Stimulated activated CD8-positive, alpha-beta memory T cell treated with anti-CD3 and anti-CD28 coated beads, Interleukin-2, amount 100 ng/mL, for 1 hour (primary cell): ENCODE results near the gene SEC31B.
A peak's percentile ranks its signal among the peaks of the same experiment; 100 is the strongest.

ENCODE experiments used
- DNase-seq, 2 donors: peaks; one replicate each; pipeline ENCODE4 v3.0.0-alpha.2; 2020; ENCODE audit warnings: low read depth in 2 of 2

The SEC31B gene

GRCh38 chr10:100502926-100503494 is 16.7 kb downstream of the SEC31B start:
- DNase-seq: no peak

- no peak for DNase-seq
Measured at GRCh38 chr10:100501423-100501822, 18.2 kb downstream of the SEC31B start.

GRCh38 chr10:100498059-100498458 is 21.6 kb downstream of the SEC31B start:
- no peak for DNase-seq

GRCh38 chr10:100496567-100496966 is 23.1 kb downstream of the SEC31B start:
- DNase-seq: no peak

DNA sequence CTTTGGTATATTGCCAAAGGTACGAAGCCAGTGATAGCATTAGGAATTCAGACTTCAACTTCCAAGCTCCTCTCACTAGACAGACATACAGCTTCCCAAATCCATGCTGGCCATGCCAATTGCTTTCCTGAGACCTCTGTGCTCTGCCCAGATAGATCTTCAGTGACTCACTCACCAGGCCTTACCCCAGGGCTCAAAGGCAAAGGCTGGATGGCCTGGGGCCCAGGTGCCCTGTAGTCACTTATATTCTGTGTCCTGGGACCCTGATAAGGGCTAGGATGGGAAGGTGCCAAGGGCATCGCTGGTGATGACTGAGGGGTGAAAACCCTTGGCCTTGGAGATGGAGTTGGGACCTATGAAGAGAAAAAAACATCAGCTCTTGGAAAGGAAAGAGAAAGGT is 29.1 kb downstream of the SEC31B start:
- no peak for DNase-seq

DNA sequence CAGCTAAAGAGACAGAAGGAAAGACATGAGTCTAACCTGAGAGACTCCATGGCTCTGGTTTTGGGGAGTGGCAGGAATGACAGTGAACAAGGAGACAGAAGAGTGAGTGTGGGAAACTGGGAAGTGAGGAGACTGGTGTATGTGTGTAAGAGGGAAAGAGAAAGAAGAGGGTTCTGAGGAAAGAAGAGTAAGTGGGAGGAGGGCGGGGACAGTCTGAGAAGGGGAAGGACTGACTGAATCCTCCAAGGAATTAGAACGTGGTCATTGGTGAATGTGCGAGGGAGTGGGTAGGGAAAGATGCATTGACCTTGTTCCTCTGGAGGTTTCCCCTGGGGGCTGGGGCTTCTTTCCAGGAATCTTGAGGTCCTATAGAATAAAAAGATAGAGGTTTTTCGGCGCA is 30.3 kb downstream of the SEC31B start:
- no peak for DNase-seq

- no peak for DNase-seq
Measured at GRCh38 chr10:100487529-100487928, 32.1 kb downstream of the SEC31B start.

GRCh38 chr10:100485801-100486495 is 33.7 kb downstream of the SEC31B start:
- DNase-seq: no peak

- no peak for DNase-seq
Measured at GRCh38 chr10:100485366-100485765, 34.3 kb downstream of the SEC31B start.

DNA sequence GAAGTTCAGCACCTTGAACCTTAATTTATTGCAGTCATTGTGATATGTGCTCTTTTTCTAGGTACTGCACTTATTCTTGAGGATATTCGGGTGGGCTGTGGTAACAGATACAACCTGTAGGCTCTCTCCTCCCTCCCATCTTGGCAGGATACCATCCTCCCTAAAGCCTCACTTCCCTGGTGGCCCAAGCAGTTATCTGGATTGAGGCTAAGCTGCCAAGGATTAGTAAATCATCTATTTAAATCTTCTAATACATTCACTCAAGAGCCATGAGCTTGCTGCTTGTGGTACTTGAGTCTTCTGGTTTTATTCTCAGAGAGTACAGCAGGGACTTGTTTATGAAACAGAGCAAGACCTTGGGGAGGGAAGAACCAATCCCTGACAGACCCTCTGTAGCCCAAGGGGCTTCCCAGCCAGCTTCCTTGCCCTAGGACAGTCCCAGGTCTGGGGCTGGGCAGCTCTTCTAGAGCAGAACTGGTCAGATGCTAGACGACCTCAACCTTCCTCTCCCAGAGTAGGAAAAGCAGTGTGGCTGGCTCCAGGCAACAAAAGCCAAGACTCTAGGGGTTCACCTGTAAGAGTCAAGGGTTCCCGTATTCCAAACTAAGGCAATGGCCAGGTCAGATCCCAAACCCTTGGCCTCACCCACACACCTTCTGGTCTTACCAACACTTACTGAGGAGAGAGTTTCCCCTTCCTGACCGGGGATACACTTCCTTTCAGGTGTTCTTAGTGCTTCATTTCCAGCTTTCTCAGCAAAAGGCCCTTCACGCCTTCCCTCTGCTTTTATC is 35.6 kb downstream of the SEC31B start:
- no peak for DNase-seq

- DNase-seq: no peak
Measured at GRCh38 chr10:100482834-100483185, 36.9 kb downstream of the SEC31B start.

DNA sequence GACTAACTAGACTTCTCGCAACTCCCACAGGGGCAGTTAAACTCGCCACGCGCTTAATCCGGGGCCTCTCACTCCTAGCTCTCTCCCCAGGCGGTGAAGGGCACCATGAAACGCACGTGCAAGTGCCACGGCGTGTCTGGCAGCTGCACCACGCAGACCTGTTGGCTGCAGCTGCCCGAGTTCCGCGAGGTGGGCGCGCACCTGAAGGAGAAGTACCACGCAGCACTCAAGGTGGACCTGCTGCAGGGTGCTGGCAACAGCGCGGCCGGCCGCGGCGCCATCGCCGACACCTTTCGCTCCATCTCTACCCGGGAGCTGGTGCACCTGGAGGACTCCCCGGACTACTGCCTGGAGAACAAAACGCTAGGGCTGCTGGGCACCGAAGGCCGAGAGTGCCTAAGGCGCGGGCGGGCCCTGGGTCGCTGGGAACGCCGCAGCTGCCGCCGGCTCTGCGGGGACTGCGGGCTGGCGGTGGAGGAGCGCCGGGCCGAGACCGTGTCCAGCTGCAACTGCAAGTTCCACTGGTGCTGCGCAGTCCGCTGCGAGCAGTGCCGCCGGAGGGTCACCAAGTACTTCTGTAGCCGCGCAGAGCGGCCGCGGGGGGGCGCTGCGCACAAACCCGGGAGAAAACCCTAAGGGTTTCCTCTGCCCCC is 37.4 kb downstream of the SEC31B start:
- peak; percentile 28 to 32 for DNase-seq

DNA sequence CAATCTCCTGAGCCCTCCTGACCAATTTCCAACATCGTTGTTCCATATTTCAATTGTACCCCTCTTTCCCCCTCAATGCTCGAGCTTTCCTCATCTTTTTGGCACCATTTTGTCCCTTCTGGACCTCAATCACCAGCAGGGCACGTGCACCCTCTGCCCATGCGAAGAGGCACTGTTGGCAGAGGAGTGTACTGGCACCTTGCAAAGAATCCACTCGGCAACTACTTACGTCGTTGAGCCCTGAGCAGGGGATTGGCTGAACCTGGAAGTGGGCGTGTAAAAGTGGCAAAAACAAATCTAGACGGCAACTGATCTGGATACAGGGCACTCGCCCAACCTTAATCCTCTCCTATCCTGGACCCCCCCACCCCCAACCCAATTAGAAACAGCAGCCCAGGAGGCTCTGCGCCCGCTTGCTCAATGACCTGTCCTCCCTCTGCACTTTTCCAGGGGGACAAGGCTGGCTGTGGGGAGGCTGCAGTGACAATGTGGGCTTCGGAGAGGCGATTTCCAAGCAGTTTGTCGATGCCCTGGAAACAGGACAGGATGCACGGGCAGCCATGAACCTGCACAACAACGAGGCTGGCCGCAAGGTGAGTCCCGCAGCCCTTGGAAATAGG is 38.1 kb downstream of the SEC31B start:
- DNase-seq: peak; percentile 79 to 83

GRCh38 chr10:100480002-100480401 is 39.7 kb downstream of the SEC31B start:
- DNase-seq: no peak

GRCh38 chr10:100479037-100479436 is 40.6 kb downstream of the SEC31B start:
- no peak for DNase-seq

DNA sequence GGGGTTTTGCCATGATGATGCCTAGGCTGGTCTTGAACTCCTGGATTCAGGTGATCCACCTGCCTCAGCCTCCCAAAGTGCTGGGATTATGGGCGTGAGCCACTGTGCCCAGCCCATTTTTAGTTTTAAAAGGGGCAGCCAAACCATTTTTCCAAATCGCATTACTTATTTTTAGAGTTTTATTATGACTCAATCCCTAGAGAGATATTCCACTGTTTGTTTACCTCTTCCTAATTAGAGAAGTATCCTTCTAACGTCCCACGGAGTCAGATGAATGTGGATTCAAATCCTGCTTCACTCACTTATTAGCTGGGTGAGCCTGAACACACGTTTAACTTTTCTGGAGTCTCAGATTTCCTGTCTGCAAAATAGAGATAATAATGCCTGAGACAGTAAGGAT is 41.7 kb downstream of the SEC31B start:
- no peak for DNase-seq

GRCh38 chr10:100470367-100470766 is 49.3 kb downstream of the SEC31B start:
- DNase-seq: no peak

- DNase-seq: no peak
Measured at GRCh38 chr10:100469756-100470155, 49.9 kb downstream of the SEC31B start.

DNA sequence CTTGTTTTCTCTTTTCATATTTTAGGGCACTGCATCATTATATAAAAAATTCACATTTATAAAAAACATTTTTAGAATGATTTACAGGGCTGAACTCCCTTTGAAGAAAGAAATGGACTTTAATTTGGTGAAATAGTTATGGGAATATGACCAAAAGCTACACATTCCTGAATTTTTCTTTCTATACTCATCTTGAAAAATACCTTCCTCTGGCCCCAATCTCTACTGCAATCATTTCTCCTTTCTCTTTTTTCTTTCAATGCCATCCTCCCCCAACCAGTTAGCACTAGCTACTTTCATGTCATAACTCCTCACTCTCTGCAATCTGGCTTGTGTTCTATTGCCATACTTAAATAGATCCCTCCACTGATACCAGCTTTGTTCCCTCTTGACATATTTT is 50.7 kb downstream of the SEC31B start:
- no peak for DNase-seq

GRCh38 chr10:100468322-100468721 is 51.3 kb downstream of the SEC31B start:
- no peak for DNase-seq

DNA sequence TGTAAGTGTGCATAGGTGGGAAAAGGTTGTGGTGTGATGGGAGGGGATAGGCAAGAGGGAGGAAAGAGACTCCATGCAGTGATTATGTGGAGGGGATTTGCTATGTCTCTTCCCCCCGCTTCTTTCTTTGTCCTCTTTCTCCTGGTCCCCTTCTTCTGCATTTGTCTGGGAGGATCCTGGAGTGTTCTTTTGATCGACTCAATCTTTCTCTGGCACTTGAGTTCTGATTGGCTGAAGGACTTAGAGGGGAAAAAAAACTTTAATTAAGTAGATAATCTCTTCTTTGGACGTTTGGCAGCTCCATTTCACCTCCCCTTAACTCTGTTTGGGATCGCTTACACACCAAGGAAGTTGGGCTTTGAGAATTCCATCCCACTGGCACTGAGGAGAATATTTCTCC is 57.0 kb downstream of the SEC31B start, which contains the start of gene WNT8B:
WNT8B (plus strand) TSS at position 301 of the 400 bp plus-strand sequence. CDS start 160 bp downstream, outside the sequence.
- no peak for DNase-seq

GRCh38 chr10:100448951-100449350 is 70.7 kb downstream of the SEC31B start:
- DNase-seq: no peak
